Activated B cell treated with CpG ODN at 0.5 μM for 24 hours (primary cell): ENCODE measurements around the gene PRKCQ. TPM values are rescaled to one million over a fixed set of nuclear protein-coding genes. Genes with fewer than 3 reads are reported as not detected.

ENCODE experiments used
- ATAC-seq: fragments of 200-7000 bp; cut with Tn5 transposase; one replicate; pipeline ENCODE4 v1.10.0; 2021; ENCODE audit warnings: low read depth, mild to moderate bottlenecking, moderate library complexity
- CTCF ChIA-PET: fragments of 350-600 bp; sonication (Branson Sonifier 250); formaldehyde crosslinking; loops from one replicate; lab custom pipeline; 2021; ENCODE audit warnings: antibody characterized with exemption; lab: Charles Lee
- POLR2A ChIA-PET: fragments of 350-600 bp; sonication (Branson Sonifier 250); formaldehyde crosslinking; loops from one replicate; lab custom pipeline; 2021; ENCODE audit warnings: antibody characterized with exemption; lab: Charles Lee
- DNase-seq: peaks from one replicate; pipeline ENCODE4 v3.0.0; 2022
- H3K27ac Mint-ChIP-seq: one replicate; pipeline ENCODE4 v1.8.0; 2020; ENCODE audit warnings: mixed read lengths
- H3K27me3 Mint-ChIP-seq: one replicate; pipeline ENCODE4 v1.8.0; 2021; ENCODE audit warnings: mixed read lengths
- H3K36me3 Mint-ChIP-seq: one replicate; pipeline ENCODE4 v1.8.0; 2021; ENCODE audit warnings: low read depth, mixed read lengths
- H3K4me1 Mint-ChIP-seq: one replicate; pipeline ENCODE4 v1.8.0; 2021; ENCODE audit warnings: mixed read lengths
- H3K4me3 Mint-ChIP-seq: one replicate; pipeline ENCODE4 v1.8.0; 2020; ENCODE audit warnings: mild to moderate bottlenecking, mixed read lengths
- H3K9me3 Mint-ChIP-seq: one replicate; pipeline ENCODE4 v1.8.0; 2020; ENCODE audit warnings: mixed read lengths
- CTCF ChIP-seq: fragments of 200-600 bp; IDR thresholded peaks from one replicate; pipeline ENCODE4 v1.8.0; 2022; ENCODE audit warnings: antibody characterized with exemption, mild to moderate bottlenecking
- intact Hi-C: fragments of 100-400 bp; cut with micrococcal nuclease; formaldehyde crosslinking; loops from one replicate; pipeline ENCODE4 v1.15.1; 2024
- total RNA-seq: library from RNA; stranded (reverse); gene quantifications from 2 replicates; pipeline ENCODE4 v1.2.3, GENCODE V29; 2022

Gene PRKCQ
- total RNA-seq, 1 donor from 2014 or later: 0.11 TPM

DNA sequence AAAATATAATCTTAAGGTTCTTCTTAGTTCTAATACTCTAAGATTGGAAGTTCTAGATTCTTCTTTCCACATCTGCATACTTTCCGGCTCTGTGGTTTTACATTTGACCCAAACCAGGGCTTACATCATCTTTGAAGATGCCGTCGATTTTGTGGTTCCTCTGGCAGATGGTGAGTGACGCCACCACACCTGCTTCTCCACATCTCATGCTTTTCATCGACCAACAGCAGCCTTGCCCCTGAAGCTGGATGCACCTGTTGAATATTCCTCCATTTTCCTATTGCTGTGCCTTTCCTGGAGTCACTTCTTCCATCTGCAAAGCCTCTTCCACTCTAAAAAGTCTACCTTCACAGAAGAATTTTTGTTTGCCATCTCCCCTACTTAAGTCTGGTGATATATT is 121.3 kb downstream of the PRKCQ start:
- peaks cover 3% of the 10 kb centered on the region for H3K27me3 Mint-ChIP-seq
- TF ChIP-seq CTCF: no peak
- ATAC-seq (no peak), DNase-seq (no peak)
- no peak overlapping the region for H3K27ac Mint-ChIP-seq
- no peak overlapping the region for H3K4me3 Mint-ChIP-seq
- CTCF ChIA-PET: no interaction called here
- no peaks in the 10 kb centered on the region for H3K9me3 Mint-ChIP-seq
- H3K36me3 Mint-ChIP-seq: no peaks in the 10 kb centered on the region
- POLR2A ChIA-PET: no interaction called here
- intact Hi-C loops: no loop called here
- H3K4me1 Mint-ChIP-seq: no peaks in the 10 kb centered on the region

GRCh38 chr10:6457376-6457775 is 122.7 kb downstream of the PRKCQ start:
- TF ChIP-seq CTCF: no peak
- intact Hi-C loops: no loop called here
- POLR2A ChIA-PET: no interaction called here
- no peaks in the 10 kb centered on the region for H3K27me3 Mint-ChIP-seq
- CTCF ChIA-PET: no interaction called here
- no peak overlapping the region for H3K4me3 Mint-ChIP-seq
- no peaks in the 10 kb centered on the region for H3K4me1 Mint-ChIP-seq
- H3K36me3 Mint-ChIP-seq: no peaks in the 10 kb centered on the region
- H3K27ac Mint-ChIP-seq: no peak overlapping the region
- no peak for DNase-seq
- H3K9me3 Mint-ChIP-seq: no peaks in the 10 kb centered on the region
- no peak for ATAC-seq

GRCh38 chr10:6456067-6456466 is 124.0 kb downstream of the PRKCQ start:
- DNase-seq (no peak), ATAC-seq (no peak)
- H3K9me3 Mint-ChIP-seq: no peaks in the 10 kb centered on the region
- H3K27ac Mint-ChIP-seq: no peak overlapping the region
- no peaks in the 10 kb centered on the region for H3K27me3 Mint-ChIP-seq
- POLR2A ChIA-PET: interaction anchor here (0.5 kb wide), 1 partner anchor 398 kb away, joined by 3 read pairs; no protein-coding TSS in a partner anchor
- intact Hi-C loops: no loop called here
- no peaks in the 10 kb centered on the region for H3K36me3 Mint-ChIP-seq
- no peaks in the 10 kb centered on the region for H3K4me1 Mint-ChIP-seq
- CTCF ChIA-PET: no interaction called here
- no peak overlapping the region for H3K4me3 Mint-ChIP-seq
- no peak for TF ChIP-seq CTCF

DNA sequence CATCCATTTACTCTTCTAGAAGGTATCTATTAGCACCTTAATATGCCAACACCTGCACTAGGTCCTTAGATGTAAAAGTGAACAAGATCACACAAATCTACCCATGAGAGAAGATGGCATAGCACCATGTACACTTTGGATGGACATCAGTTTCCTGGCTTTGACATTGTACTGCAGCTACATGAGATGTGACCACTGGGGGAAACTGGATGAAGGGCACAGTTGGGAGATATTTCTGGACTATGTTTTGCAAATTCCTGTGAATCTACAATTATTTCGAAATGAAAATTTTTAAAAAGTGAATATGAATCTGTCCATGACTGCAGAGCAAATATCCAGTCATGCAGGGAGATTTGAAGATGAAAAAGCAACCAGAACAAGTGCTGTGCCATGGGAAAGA is 124.5 kb downstream of the PRKCQ start:
- H3K27ac Mint-ChIP-seq: no peak overlapping the region
- H3K27me3 Mint-ChIP-seq: no peaks in the 10 kb centered on the region
- CTCF ChIA-PET: no interaction called here
- no peak for DNase-seq
- intact Hi-C loops: no loop called here
- ATAC-seq: no peak
- H3K36me3 Mint-ChIP-seq: no peaks in the 10 kb centered on the region
- H3K9me3 Mint-ChIP-seq: no peaks in the 10 kb centered on the region
- H3K4me3 Mint-ChIP-seq: no peak overlapping the region
- POLR2A ChIA-PET: no interaction called here
- no peak for TF ChIP-seq CTCF
- H3K4me1 Mint-ChIP-seq: no peaks in the 10 kb centered on the region

- intact Hi-C loops: loop anchor here (10.0 kb wide), 1 partner anchor 968 kb away; the partner anchor contains the start of gene SFMBT2
- ChIA-PET POLR2A (interaction anchor here (0.7 kb wide), 2 partner anchors 25 to 59 kb away, joined by 3 to 5 read pairs; no protein-coding TSS in a partner anchor), CTCF (interaction anchor here (1.0 kb wide), 1 partner anchor 232 kb away, joined by 3 read pairs; no protein-coding TSS in a partner anchor)
- no peak for TF ChIP-seq CTCF
- H3K27ac Mint-ChIP-seq: no peak overlapping the region
- H3K27me3 Mint-ChIP-seq: peaks cover 12% of the 10 kb centered on the region
- ATAC-seq (no peak), DNase-seq (no peak)
- no peak overlapping the region for H3K4me3 Mint-ChIP-seq
- H3K9me3 Mint-ChIP-seq: no peaks in the 10 kb centered on the region
- no peaks in the 10 kb centered on the region for H3K36me3 Mint-ChIP-seq
- H3K4me1 Mint-ChIP-seq: peaks cover 2% of the 10 kb centered on the region
Measured at GRCh38 chr10:6446711-6447110, 133.4 kb downstream of the PRKCQ start.
